ENCODE measurements around the gene NLRP11.

GRCh38 chr19:55795021-55795420 is 36.8 kb downstream of the NLRP11 start:
- TF ChIP-seq EZH2 (IDR thresholded peaks at IDR 0.05; ENCODE audit: borderline replicate concordance, low read length) = no peak
- TF ChIP-seq CTCF (IDR thresholded peaks at IDR 0.05; ENCODE audit: low read length) = no peak
